Measurements from ENCODE around the gene S100A12. TPM values are rescaled to one million over a fixed set of nuclear protein-coding genes. Genes with fewer than 3 reads are reported as not detected.

S100A12 gene
- polyA plus RNA-seq, 1 of the 3 experiments (the other 2 are of a cell fraction) = not detected

- Histone ChIP-seq H3K9ac (no peak overlapping the region), H3K4me1 (ENCODE audit: control insufficient read depth in 1 of 2, insufficient read depth in 2 of 2, low read depth in 1 of 2, low read length in 1 of 2) (no peaks in the 10 kb centered on the region), H3K79me2 (ENCODE audit: insufficient read depth) (no peaks in the 10 kb centered on the region), H3K27ac (ENCODE audit: low read depth in 2 of 2, low read length in 1 of 2) (no peak overlapping the region), H3F3A (replicated peaks; ENCODE audit: insufficient read depth) (no peaks in the 10 kb centered on the region), H3K9me3 (no peaks in the 10 kb centered on the region), H4K20me1 (ENCODE audit: insufficient read depth) (no peaks in the 10 kb centered on the region), H3K27me3 (ENCODE audit: insufficient read depth) (peaks cover 46% of the 10 kb centered on the region), H3K4me2 (no peak overlapping the region), H3K36me3 (replicated peaks in 1 of 2; ENCODE audit: control insufficient read depth in 1 of 2, insufficient read depth in 2 of 2, low read length in 1 of 2) (no peaks in the 10 kb centered on the region), H2AFZ (ENCODE audit: low read depth) (no peak overlapping the region), H3K4me3 (ENCODE audit: low read depth in 2 of 2, low read length in 1 of 2) (no peak overlapping the region), H3K9me2 (no peaks in the 10 kb centered on the region)
- DNase-seq = no peak
- TF ChIP-seq, protein P1, sequence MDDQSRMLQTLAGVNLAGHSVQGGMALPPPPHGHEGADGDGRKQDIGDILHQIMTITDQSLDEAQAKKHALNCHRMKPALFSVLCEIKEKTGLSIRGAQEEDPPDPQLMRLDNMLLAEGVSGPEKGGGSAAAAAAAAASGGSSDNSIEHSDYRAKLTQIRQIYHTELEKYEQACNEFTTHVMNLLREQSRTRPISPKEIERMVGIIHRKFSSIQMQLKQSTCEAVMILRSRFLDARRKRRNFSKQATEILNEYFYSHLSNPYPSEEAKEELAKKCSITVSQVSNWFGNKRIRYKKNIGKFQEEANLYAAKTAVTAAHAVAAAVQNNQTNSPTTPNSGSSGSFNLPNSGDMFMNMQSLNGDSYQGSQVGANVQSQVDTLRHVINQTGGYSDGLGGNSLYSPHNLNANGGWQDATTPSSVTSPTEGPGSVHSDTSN (IDR thresholded peaks at IDR 0.05) = no peak
- TF ChIP-seq CHD2 (IDR thresholded peaks at IDR 0.05; ENCODE audit: low read length, partially characterized antibody) (no peak), TCF12 (IDR thresholded peaks at IDR 0.05) (no peak), NFIC (IDR thresholded peaks at IDR 0.05; ENCODE audit: borderline replicate concordance) (no peak), YY1 (IDR thresholded peaks at IDR 0.05; ENCODE audit: low read depth) (no peak), FOXJ3 (CRISPR knock-in tag; IDR thresholded peaks at IDR 0.05) (no peak), RXRA (IDR thresholded peaks at IDR 0.05; ENCODE audit: borderline replicate concordance, low read depth) (no peak), FOSL2 (IDR thresholded peaks at IDR 0.05; ENCODE audit: borderline replicate concordance, low read depth) (no peak), IRF3 (IDR thresholded peaks at IDR 0.05; ENCODE audit: low read depth, low read length) (no peak), EZH2phosphoT487 (IDR thresholded peaks at IDR 0.05; ENCODE audit: borderline replicate concordance, low read depth) (no peak), MAX (IDR thresholded peaks at IDR 0.05; ENCODE audit: low read depth) (no peak), GABPA (IDR thresholded peaks at IDR 0.05; ENCODE audit: low read depth) (no peak), SIN3A (IDR thresholded peaks at IDR 0.05; ENCODE audit: borderline replicate concordance, low read depth, low read length) (no peak)
- TF ChIP-seq, protein P2, sequence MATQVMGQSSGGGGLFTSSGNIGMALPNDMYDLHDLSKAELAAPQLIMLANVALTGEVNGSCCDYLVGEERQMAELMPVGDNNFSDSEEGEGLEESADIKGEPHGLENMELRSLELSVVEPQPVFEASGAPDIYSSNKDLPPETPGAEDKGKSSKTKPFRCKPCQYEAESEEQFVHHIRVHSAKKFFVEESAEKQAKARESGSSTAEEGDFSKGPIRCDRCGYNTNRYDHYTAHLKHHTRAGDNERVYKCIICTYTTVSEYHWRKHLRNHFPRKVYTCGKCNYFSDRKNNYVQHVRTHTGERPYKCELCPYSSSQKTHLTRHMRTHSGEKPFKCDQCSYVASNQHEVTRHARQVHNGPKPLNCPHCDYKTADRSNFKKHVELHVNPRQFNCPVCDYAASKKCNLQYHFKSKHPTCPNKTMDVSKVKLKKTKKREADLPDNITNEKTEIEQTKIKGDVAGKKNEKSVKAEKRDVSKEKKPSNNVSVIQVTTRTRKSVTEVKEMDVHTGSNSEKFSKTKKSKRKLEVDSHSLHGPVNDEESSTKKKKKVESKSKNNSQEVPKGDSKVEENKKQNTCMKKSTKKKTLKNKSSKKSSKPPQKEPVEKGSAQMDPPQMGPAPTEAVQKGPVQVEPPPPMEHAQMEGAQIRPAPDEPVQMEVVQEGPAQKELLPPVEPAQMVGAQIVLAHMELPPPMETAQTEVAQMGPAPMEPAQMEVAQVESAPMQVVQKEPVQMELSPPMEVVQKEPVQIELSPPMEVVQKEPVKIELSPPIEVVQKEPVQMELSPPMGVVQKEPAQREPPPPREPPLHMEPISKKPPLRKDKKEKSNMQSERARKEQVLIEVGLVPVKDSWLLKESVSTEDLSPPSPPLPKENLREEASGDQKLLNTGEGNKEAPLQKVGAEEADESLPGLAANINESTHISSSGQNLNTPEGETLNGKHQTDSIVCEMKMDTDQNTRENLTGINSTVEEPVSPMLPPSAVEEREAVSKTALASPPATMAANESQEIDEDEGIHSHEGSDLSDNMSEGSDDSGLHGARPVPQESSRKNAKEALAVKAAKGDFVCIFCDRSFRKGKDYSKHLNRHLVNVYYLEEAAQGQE (IDR thresholded peaks at IDR 0.05; ENCODE audit: low read depth, low read length) = no peak
- TF ChIP-seq, protein P3, sequence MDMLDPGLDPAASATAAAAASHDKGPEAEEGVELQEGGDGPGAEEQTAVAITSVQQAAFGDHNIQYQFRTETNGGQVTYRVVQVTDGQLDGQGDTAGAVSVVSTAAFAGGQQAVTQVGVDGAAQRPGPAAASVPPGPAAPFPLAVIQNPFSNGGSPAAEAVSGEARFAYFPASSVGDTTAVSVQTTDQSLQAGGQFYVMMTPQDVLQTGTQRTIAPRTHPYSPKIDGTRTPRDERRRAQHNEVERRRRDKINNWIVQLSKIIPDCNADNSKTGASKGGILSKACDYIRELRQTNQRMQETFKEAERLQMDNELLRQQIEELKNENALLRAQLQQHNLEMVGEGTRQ (IDR thresholded peaks at IDR 0.05; ENCODE audit: borderline replicate concordance, low read depth, low read length) = no peak
- POLR2A ChIA-PET = no interaction called here
- 4% methylated on average over 3 of the region's 3 CpGs for WGBS (ENCODE audit: low lambda C conversion rate)
- CTCF ChIA-PET = interaction anchor here (1.2 kb wide), 1 partner anchor 102 kb away, joined by 4 read pairs; no protein-coding TSS in a partner anchor
Measured at GRCh38 chr1:153392822-153393221, 17.4 kb upstream of the S100A12 start.

Data from SK-N-SH (cell line).